ENCODE measurements around the gene PRSS38. TPM values are rescaled to one million over a fixed set of nuclear protein-coding genes. Genes with fewer than 3 reads are reported as not detected.
"Not testable (repeated sequence)": the region's sequence is repeated elsewhere in the genome, so short reads cannot be mapped to it uniquely, and the experiment has no call there.

PRSS38 gene
- total RNA-seq, 1 donor from 2014 or later: not detected

- DNase-seq (ENCODE audit: low read depth): no peak
Measured at GRCh38 chr1:227844320-227845146, 29.1 kb downstream of the PRSS38 start.

- no peak for DNase-seq (ENCODE audit: low read depth)
Measured at GRCh38 chr1:227845147-227845458, 29.6 kb downstream of the PRSS38 start.

GRCh38 chr1:227845519-227845918 is 30.0 kb downstream of the PRSS38 start:
- no peak for DNase-seq (ENCODE audit: low read depth)

GRCh38 chr1:227846265-227846858 is 30.9 kb downstream of the PRSS38 start:
- DNase-seq (ENCODE audit: low read depth): no peak

GRCh38 chr1:227847046-227847445 is 31.6 kb downstream of the PRSS38 start:
- DNase-seq (ENCODE audit: low read depth): not testable (repeated sequence)

GRCh38 chr1:227848430-227848932 is 33.0 kb downstream of the PRSS38 start:
- no peak for DNase-seq (ENCODE audit: low read depth)

GRCh38 chr1:227849251-227849650 is 33.8 kb downstream of the PRSS38 start:
- DNase-seq (ENCODE audit: low read depth): no peak

GRCh38 chr1:227854189-227854588 is 38.7 kb downstream of the PRSS38 start:
- no peak for DNase-seq (ENCODE audit: low read depth)

- no peak for DNase-seq (ENCODE audit: low read depth)
Measured at GRCh38 chr1:227855687-227856086, 40.2 kb downstream of the PRSS38 start.

- DNase-seq (ENCODE audit: low read depth): no peak
Measured at GRCh38 chr1:227856147-227856858, 40.8 kb downstream of the PRSS38 start.

GRCh38 chr1:227864882-227865281 is 49.4 kb downstream of the PRSS38 start:
- DNase-seq (ENCODE audit: low read depth): no peak

GRCh38 chr1:227869279-227869842 is 53.9 kb downstream of the PRSS38 start:
- no peak for DNase-seq (ENCODE audit: low read depth)

GRCh38 chr1:227869851-227870305 is 54.4 kb downstream of the PRSS38 start:
- no peak for DNase-seq (ENCODE audit: low read depth)

GRCh38 chr1:227870366-227870765 is 54.9 kb downstream of the PRSS38 start:
- DNase-seq (ENCODE audit: low read depth): no peak

- DNase-seq (ENCODE audit: low read depth): not testable (repeated sequence)
Measured at GRCh38 chr1:227871892-227872291, 56.4 kb downstream of the PRSS38 start.

- DNase-seq (ENCODE audit: low read depth): not testable (repeated sequence)
Measured at GRCh38 chr1:227877810-227878209, 62.3 kb downstream of the PRSS38 start.

- DNase-seq (ENCODE audit: low read depth): no peak
Measured at GRCh38 chr1:227880342-227880924, 65.0 kb downstream of the PRSS38 start.

GRCh38 chr1:227883073-227883520 is 67.6 kb downstream of the PRSS38 start:
- no peak for DNase-seq (ENCODE audit: low read depth)

GRCh38 chr1:227883641-227884301 is 68.3 kb downstream of the PRSS38 start:
- DNase-seq (ENCODE audit: low read depth): no peak

GRCh38 chr1:227884370-227885134 is 69.1 kb downstream of the PRSS38 start:
- no peak for DNase-seq (ENCODE audit: low read depth)
